ENCODE data around the gene UCN.

DNA sequence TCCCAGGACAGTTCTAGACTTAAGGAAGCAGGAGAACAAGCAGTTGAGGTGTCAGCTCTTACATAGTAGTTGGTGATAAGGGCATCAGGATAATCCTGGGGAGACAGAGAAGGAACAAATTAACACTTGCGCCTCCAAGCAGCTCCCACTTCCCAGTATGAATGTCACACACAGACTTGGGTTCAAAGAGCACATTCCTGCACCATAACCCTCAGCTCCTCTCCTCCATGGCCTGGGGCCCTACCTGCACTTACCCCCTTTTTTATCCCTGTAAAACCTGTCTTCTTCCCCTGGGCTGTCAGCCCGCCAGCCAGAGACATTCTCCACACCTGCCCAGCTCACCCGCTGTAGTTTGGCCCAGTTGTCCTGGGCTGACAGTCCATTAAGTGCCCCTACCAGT is 3.9 kb upstream of the UCN start:
- TF ChIP-seq, protein P1, sequence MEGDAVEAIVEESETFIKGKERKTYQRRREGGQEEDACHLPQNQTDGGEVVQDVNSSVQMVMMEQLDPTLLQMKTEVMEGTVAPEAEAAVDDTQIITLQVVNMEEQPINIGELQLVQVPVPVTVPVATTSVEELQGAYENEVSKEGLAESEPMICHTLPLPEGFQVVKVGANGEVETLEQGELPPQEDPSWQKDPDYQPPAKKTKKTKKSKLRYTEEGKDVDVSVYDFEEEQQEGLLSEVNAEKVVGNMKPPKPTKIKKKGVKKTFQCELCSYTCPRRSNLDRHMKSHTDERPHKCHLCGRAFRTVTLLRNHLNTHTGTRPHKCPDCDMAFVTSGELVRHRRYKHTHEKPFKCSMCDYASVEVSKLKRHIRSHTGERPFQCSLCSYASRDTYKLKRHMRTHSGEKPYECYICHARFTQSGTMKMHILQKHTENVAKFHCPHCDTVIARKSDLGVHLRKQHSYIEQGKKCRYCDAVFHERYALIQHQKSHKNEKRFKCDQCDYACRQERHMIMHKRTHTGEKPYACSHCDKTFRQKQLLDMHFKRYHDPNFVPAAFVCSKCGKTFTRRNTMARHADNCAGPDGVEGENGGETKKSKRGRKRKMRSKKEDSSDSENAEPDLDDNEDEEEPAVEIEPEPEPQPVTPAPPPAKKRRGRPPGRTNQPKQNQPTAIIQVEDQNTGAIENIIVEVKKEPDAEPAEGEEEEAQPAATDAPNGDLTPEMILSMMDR (conservative IDR thresholded peaks at IDR 0.05): no peak
- no peak for TF ChIP-seq ZFX (IDR thresholded peaks at IDR 0.05)

Measured in C4-2B (cell line).